AG04450 (cell line): ENCODE measurements around the gene FAM81A. TPM values are rescaled to one million over a fixed set of nuclear protein-coding genes. Genes with fewer than 3 reads are reported as not detected.

ENCODE experiments used
- CTCF ChIA-PET: fragments of 300-600, 350-600 bp; formaldehyde crosslinking; extraction: SDS; loops from one replicate; lab custom pipeline; 2022; ENCODE audit warnings: antibody characterized with exemption, inconsistent platforms; lab: Charles Lee
- POLR2A ChIA-PET: fragments of 350-600 bp; formaldehyde crosslinking; extraction: SDS; loops from one replicate; lab custom pipeline; 2021; ENCODE audit warnings: antibody characterized with exemption, inconsistent platforms; lab: Yijun Ruan, JAX
- DNase-seq: peaks from one replicate; pipeline ENCODE4 v3.0.0-alpha.2; 2011; ENCODE audit warnings: low read depth, low spot score
- H3K27ac ChIP-seq: one replicate; pipeline ENCODE4 v1.5.1; 2012; ENCODE audit warnings: low read depth, low read length, control low read depth
- H3K27me3 ChIP-seq: one replicate; pipeline ENCODE4 v1.6.0; 2012; ENCODE audit warnings: low read length; ENCODE audit not compliant: control insufficient read depth, insufficient read depth
- H3K4me3 ChIP-seq: 2 replicates; pipeline ENCODE4 v1.5.1; 2011; ENCODE audit warnings: mild to moderate bottlenecking, low read depth, low read length, control low read depth
- H3K9me3 ChIP-seq: 2 replicates; pipeline ENCODE4 v1.5.1; 2012; ENCODE audit warnings: low read length; ENCODE audit not compliant: control insufficient read depth, insufficient read depth
- polyA plus RNA-seq: library from polyadenylated mRNA; depleted of rRNA; stranded (reverse); fragments of >200 nt; gene quantifications from 2 replicates; pipeline ENCODE4 v1.2.3, GENCODE V29; 2011
- TF ChIP-seq, protein P1 (sequence below): IDR thresholded peaks from 2 replicates; pipeline ENCODE4 v1.5.1; 2011; ENCODE audit warnings: low read depth, low read length, control low read depth, inconsistent platforms

Gene FAM81A
- polyA plus RNA-seq, 1 experiment = not detected

DNA sequence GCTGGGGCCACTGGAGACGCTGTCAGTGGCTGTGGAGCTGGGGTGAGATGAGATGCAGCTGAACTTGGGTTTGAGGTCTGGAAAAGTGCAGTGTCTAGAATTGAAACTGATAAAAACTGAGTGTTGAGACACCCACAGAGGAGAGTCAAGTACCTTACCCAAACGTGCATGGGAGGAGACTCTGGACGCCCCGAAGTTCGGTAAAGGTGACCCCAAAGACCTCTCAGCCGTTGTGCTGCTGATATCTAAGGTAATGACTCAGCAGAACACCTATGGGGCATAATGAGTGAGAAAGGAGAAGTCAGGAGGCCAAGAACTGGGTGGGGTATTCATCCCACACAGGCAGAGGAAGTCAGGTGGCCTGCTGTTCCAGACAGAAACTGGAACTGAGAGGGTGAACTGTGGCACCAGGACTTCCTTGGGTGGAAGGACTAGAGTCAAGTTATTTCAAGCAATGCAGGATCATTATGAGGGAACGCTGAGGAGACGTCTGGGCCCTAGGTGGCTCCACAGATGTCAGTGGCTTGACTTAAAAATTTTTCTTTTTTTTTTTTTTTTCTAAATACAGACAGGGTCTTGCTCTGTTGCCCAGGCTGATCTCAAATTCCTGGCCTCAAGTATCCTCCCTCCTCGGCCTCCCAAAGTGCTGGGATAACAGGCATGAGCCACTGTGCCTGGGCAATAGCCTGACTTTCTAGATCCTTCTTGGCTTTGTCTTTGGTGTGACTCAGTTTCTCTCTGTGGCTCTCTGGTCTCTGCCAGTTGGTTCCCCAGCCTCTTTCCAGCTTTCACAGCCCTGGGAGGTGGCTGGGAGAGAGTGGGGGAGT, 105.9 kb downstream of the FAM81A start:
- CTCF ChIA-PET = interaction anchor here (1.5 to 2.2 kb wide), 2 partner anchors 11 kb away, joined by 7 to 9 read pairs; no protein-coding TSS in a partner anchor
- TF ChIP-seq, protein P1, sequence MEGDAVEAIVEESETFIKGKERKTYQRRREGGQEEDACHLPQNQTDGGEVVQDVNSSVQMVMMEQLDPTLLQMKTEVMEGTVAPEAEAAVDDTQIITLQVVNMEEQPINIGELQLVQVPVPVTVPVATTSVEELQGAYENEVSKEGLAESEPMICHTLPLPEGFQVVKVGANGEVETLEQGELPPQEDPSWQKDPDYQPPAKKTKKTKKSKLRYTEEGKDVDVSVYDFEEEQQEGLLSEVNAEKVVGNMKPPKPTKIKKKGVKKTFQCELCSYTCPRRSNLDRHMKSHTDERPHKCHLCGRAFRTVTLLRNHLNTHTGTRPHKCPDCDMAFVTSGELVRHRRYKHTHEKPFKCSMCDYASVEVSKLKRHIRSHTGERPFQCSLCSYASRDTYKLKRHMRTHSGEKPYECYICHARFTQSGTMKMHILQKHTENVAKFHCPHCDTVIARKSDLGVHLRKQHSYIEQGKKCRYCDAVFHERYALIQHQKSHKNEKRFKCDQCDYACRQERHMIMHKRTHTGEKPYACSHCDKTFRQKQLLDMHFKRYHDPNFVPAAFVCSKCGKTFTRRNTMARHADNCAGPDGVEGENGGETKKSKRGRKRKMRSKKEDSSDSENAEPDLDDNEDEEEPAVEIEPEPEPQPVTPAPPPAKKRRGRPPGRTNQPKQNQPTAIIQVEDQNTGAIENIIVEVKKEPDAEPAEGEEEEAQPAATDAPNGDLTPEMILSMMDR = no peak
- Histone ChIP-seq H3K9me3 (no peaks in the 10 kb centered on the region), H3K27ac (no peak overlapping the region), H3K4me3 (no peak overlapping the region), H3K27me3 (peaks cover 4% of the 10 kb centered on the region)
- POLR2A ChIA-PET = interaction anchor here (0.6 kb wide), 1 partner anchor 588 kb away, joined by 8 read pairs; no protein-coding TSS in a partner anchor
- no peak for DNase-seq

DNA sequence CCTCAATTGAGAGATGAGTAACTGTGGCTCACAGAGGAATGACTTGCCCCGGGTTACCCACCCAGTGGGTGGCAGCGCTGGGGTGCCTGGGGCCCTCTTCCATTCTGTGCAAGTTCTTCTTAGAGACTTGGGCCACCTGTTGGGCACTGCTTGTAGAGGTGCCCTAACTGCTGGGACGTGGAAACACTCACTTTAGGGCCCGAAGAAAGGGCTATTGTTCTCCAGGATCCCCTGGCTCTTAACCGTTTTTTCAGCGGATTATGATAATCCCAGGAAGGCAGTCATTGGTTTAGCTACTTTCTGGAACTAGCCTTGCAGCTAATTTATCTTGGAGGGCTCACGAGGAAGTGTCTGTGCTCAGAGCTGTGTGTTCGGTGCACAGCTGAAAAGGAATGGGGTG, 107.6 kb downstream of the FAM81A start:
- H3K27me3 ChIP-seq = peaks cover 4% of the 10 kb centered on the region
- H3K4me3 ChIP-seq = no peak overlapping the region
- TF ChIP-seq, protein P1 = no peak
- H3K27ac ChIP-seq = no peak overlapping the region
- no peaks in the 10 kb centered on the region for H3K9me3 ChIP-seq
- ChIA-PET POLR2A (no interaction called here), CTCF (interaction anchor here (2.2 kb wide), 1 partner anchor 12 kb away, joined by 7 read pairs; no protein-coding TSS in a partner anchor)
- DNase-seq = no peak

- POLR2A ChIA-PET = no interaction called here
These were observed 110.7 kb downstream of the FAM81A start for GRCh38 chr15:59548501-59549226.

GRCh38 chr15:59549301-59550185, 111.6 kb downstream of the FAM81A start:
- DNase-seq = no peak
- Histone ChIP-seq H3K27ac (no peak overlapping the region), H3K27me3 (peaks cover 2% of the 10 kb centered on the region), H3K4me3 (no peak overlapping the region), H3K9me3 (no peaks in the 10 kb centered on the region)
- TF ChIP-seq, protein P1 = no peak
- ChIA-PET CTCF (interaction anchor here (1.3 kb wide), 1 partner anchor 16 kb away, joined by 7 read pairs; no protein-coding TSS in a partner anchor), POLR2A (no interaction called here)

More at GRCh38 chr15:59548501-59549226, 110.7 kb downstream of the FAM81A start:
- CTCF ChIA-PET = interaction anchor here (1.3 kb wide), 1 partner anchor 15 kb away, joined by 7 read pairs; no protein-coding TSS in a partner anchor
- no peak overlapping the region for H3K4me3 ChIP-seq
- no peaks in the 10 kb centered on the region for H3K9me3 ChIP-seq
- peaks cover 2% of the 10 kb centered on the region for H3K27me3 ChIP-seq
- TF ChIP-seq, protein P1 = no peak
- no peak for DNase-seq
- no peak overlapping the region for H3K27ac ChIP-seq
